GM12878 (cell line): ENCODE measurements around the gene ZNF385C. TPM values are rescaled to one million over a fixed set of nuclear protein-coding genes. Genes with fewer than 3 reads are reported as not detected.

ENCODE experiments used
- ATAC-seq: fragments of 200-7000 bp; cut with Tn5 transposase; 3 replicates; pipeline ENCODE4 v1.9.1; 2020; ENCODE audit warnings: mild to moderate bottlenecking, moderate library complexity
- BruUV-seq: library from RNA; stranded (reverse); fragments of 400-500 nt; replicated peaks from 2 replicates; lab custom pipeline; 2021; lab: Mats Ljungman, UMichigan
- CTCF ChIA-PET: fragments of 300-600 bp; sonication (Branson Sonifier 250); formaldehyde crosslinking; extraction: SDS; loops from one replicate; lab custom pipeline; 2021; ENCODE audit warnings: inconsistent platforms; lab: Yijun Ruan, JAX
- POLR2A ChIA-PET: fragments of 350-600 bp; formaldehyde crosslinking; extraction: SDS; loops from one replicate; lab custom pipeline; 2021; ENCODE audit warnings: inconsistent platforms; lab: Charles Lee
- RAD21 ChIA-PET: fragments of 300-600 bp; sonication (Branson Sonifier 250); formaldehyde crosslinking; loops from one replicate; lab custom pipeline; 2023; ENCODE audit warnings: antibody characterized with exemption; ENCODE audit not compliant: unreplicated experiment; lab: Charles Lee
- SMC1A ChIA-PET: fragments of 300-600 bp; sonication (Branson Sonifier 250); formaldehyde crosslinking; loops from one replicate; lab custom pipeline; 2023; ENCODE audit not compliant: unreplicated experiment, uncharacterized antibody; lab: Charles Lee
- DNase-seq: peaks from one replicate; pipeline ENCODE4 v3.0.0-alpha.2; 2011; ENCODE audit warnings: low read depth, low spot score
- FAIRE-seq: peaks from 3 replicates; lab custom pipeline; 2011; peaks lifted over from hg19 to GRCh38; lab: Jason Lieb, UNC
- H2AFZ ChIP-seq: 2 replicates; pipeline ENCODE4 v1.6.0; 2011; ENCODE audit warnings: low read depth, low read length, control low read depth; ENCODE audit not compliant: control insufficient read depth
- H3K27ac ChIP-seq: 2 replicates; pipeline ENCODE4 v1.5.1; 2011; ENCODE audit warnings: control low read depth; ENCODE audit not compliant: control insufficient read depth, insufficient read depth
- H3K27me3 ChIP-seq, 2 experiments: replicated peaks in 1 of 2; 2 replicates each; pipeline versions ENCODE4 v1.6.0 to v1.6.1; 2011; ENCODE audit warnings: low read length in 1 of 2; ENCODE audit not compliant: control insufficient read depth in 2 of 2, insufficient read depth in 2 of 2
- H3K36me3 ChIP-seq, 2 experiments: 2 replicates each; pipeline ENCODE4 v1.5.1; 2011; ENCODE audit warnings: low read length in 1 of 2; ENCODE audit not compliant: control insufficient read depth in 2 of 2, insufficient read depth in 2 of 2
- H3K4me1 ChIP-seq: 2 replicates; pipeline ENCODE4 v1.6.1; 2011; ENCODE audit warnings: mild to moderate bottlenecking, low read length, moderate library complexity, mixed read lengths; ENCODE audit not compliant: control insufficient read depth, insufficient read depth
- H3K4me2 ChIP-seq: 2 replicates; pipeline ENCODE4 v1.6.0; 2011; ENCODE audit warnings: control low read depth; ENCODE audit not compliant: control insufficient read depth, insufficient read depth
- H3K4me3 ChIP-seq: fragments of 200-600 bp; sonication (generic); 2 replicates; pipeline ENCODE4 v1.5.1; 2016
- H3K79me2 ChIP-seq: 2 replicates; pipeline ENCODE4 v1.6.0; 2011; ENCODE audit warnings: low read length; ENCODE audit not compliant: control insufficient read depth, insufficient read depth
- H3K9ac ChIP-seq: 2 replicates; pipeline ENCODE4 v1.8.0; 2011; ENCODE audit warnings: low read length, control low read depth, mixed read lengths; ENCODE audit not compliant: control insufficient read depth, insufficient read depth
- H3K9me3 ChIP-seq: replicated peaks from 3 replicates; pipeline ENCODE4 v1.5.1; 2011; ENCODE audit warnings: mild to moderate bottlenecking, low read length; ENCODE audit not compliant: control insufficient read depth, insufficient read depth
- H4K20me1 ChIP-seq: 2 replicates; pipeline ENCODE4 v1.6.0; 2011; ENCODE audit not compliant: control insufficient read depth, insufficient read depth
- EZH2 ChIP-seq: IDR thresholded peaks from 2 replicates; pipeline ENCODE4 v1.6.1; 2012; ENCODE audit warnings: low read depth, mild to moderate bottlenecking, control low read depth, inconsistent platforms, low read length, borderline replicate concordance; ENCODE audit not compliant: control insufficient read depth
- IRF4 ChIP-seq: IDR thresholded peaks from 2 replicates; pipeline ENCODE4 v1.6.1; 2011; ENCODE audit warnings: low read depth, low read length
- POLR2A ChIP-seq: IDR thresholded peaks from 2 replicates; pipeline ENCODE4 v1.6.1; 2011; ENCODE audit warnings: low read depth, mild to moderate bottlenecking, low read length
- RAD21 ChIP-seq: IDR thresholded peaks from 2 replicates; pipeline ENCODE4 v1.6.1; 2011; ENCODE audit warnings: mild to moderate bottlenecking, low read depth, low read length, moderate library complexity; ENCODE audit not compliant: insufficient read depth
- WGBS: methylation state at CpG from one replicate; pipeline ENCODE4 v1.1.6; 2016; ENCODE audit warnings: low lambda C conversion rate; ENCODE audit not compliant: insufficient replicate concordance, insufficient coverage; ENCODE audit errors: missing lambda C conversion rate; 5-methylcytosine and 5-hydroxymethylcytosine counted together
- in situ Hi-C: fragments of 300-500 bp; cut with MboI; formaldehyde crosslinking; loops from 9 replicates; pipeline ENCODE4 v1.14.3; 2018; ENCODE audit warnings: mixed read lengths
- intact Hi-C: fragments of 100-400 bp; cut with micrococcal nuclease; formaldehyde crosslinking; loops from one replicate; pipeline ENCODE4 v1.14.2; 2022; ENCODE audit not compliant: unreplicated experiment
- polyA plus RNA-seq, 11 experiments: library from polyadenylated mRNA; depleted of rRNA in 4 of 11; unstranded in 6 of 11; stranded (reverse) in 5 of 11; fragments of >200 nt; fragmentation: Nextera tagmentation in 4 of 11; fragmentation: Illumina TruSeq in 1 of 11; extraction: Ambion mirVana in 4 of 11; extraction: Trizol in 1 of 11; gene quantifications; 1 replicate in 1 of 11; 2 replicates in 10 of 11; pipeline versions ENCODE4 v1.2.1 to v1.2.3, GENCODE V29; 2011 to 2016; ENCODE audit warnings: inconsistent platforms in 2 of 11, missing spikeins in 2 of 11, low read depth in 1 of 11
- total RNA-seq, 4 experiments: library from RNA; depleted of rRNA in 3 of 4; stranded (reverse); fragments of >200 nt in 3 of 4; fragmentation: Illumina TruSeq in 1 of 4; extraction: Trizol in 1 of 4; gene quantifications; 2 replicates each; pipeline versions ENCODE4 v1.2.1 to v1.2.3, GENCODE V29; 2013 to 2021

Gene ZNF385C
- total and polyA plus RNA-seq, 10 of the 15 experiments (the other 5 are each of a cell fraction or from before 2014, with no cell fraction given), result 0.06 to 0.20 (median 0.07) TPM; not detected in 5

DNA sequence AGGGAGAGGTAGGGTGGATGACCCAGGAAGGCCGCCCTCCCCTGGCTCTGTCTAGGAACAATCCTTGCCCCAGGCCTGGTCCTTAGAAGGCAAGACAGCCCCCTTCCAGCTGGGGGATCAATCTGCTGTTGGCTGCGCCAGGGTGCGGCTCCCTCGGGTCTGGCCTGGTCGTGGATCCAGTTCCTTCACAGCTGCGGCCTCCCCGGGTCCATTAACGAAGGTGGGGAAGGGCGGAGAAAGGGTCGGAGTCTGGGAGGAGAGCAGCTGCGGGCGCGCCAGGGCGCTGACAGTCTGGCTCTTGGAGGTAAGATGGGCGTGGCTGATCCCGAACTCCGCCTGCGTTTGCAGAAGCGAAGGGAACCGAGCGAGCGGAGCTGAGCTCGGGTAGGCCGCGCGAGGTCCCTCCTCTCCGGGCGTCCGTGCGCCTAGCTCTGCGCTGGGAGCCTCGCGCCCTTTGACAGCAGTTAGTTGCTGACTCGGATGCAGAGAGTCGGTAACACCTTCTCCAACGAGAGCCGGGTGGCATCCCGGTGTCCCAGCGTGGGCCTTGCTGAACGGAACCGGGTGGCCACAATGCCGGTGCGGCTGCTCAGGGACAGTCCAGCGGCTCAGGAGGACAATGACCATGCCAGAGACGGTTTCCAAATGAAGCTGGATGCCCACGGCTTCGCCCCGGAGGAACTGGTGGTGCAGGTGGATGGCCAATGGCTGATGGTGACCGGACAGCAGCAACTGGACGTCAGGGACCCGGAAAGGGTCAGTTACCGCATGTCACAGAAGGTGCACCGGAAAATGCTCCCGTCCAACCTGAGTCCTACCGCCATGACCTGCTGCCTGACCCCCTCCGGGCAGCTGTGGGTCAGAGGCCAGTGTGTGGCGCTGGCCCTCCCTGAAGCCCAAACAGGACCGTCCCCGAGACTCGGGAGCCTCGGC, 24.4 kb upstream of the ZNF385C start, which contains the start of gene HSPB9:
TSS of gene HSPB9 (plus strand) at position 434 of the 933 bp plus-strand sequence. CDS start at position 481, 47 bp downstream.
- 96% methylated on average over 56 of the region's 61 CpGs for WGBS
- intact Hi-C loops, result no loop called here
- DNase-seq, result no peak
- RAD21 ChIA-PET, result interaction anchor here (0.6 kb wide), 1 partner anchor 190 kb away, joined by 3 read pairs; no protein-coding TSS in a partner anchor
- no peaks in the 10 kb centered on the region for H3K27me3 ChIP-seq
- no peak within 1 kb of the TSS for H3K4me2 ChIP-seq
- H3K36me3 ChIP-seq, result peaks cover 9 to 14% of the 10 kb centered on the region in 2 experiments
- ATAC-seq, result no peak
- BruUV-seq, result no TSS peak
- H3K79me2 ChIP-seq, result peaks cover 2% of the 10 kb centered on the region; the same call in 1 of the 2 replicates
- H3K4me3 ChIP-seq, result no peak within 1 kb of the TSS
- no peak for FAIRE-seq
- CTCF ChIA-PET, result interaction anchor here (0.6 to 7.1 kb wide), 2 partner anchors 58 to 130 kb away, joined by 3 to 138 read pairs; partner anchors contain the start of gene KCNH4
- POLR2A ChIA-PET, result interaction anchor here (1.1 to 1.3 kb wide), 2 partner anchors 15 to 105 kb away, joined by 3 read pairs; partner anchors contain the start of gene DNAJC7
- no peak within 1 kb of the TSS for H3K27ac ChIP-seq
- in situ Hi-C loops, result no loop called here
- H4K20me1 ChIP-seq, result no peaks in the 10 kb centered on the region
- H2AFZ ChIP-seq, result no peak within 1 kb of the TSS
- H3K4me1 ChIP-seq, result no peaks in the 10 kb centered on the region; the same call in 1 of the 2 replicates
- no peak for TF ChIP-seq EZH2
- TF ChIP-seq POLR2A, result peak; percentile 29; the same call in 1 of the 2 replicates
- TF ChIP-seq IRF4, result no peak
- TF ChIP-seq RAD21, result no peak
- TF ChIP-seq, all 136 proteins: peak for 1
- Histone ChIP-seq H3K9ac (no peak within 1 kb of the TSS), H3K9me3 (no peaks in the 10 kb centered on the region)
- SMC1A ChIA-PET, result interaction anchor here (0.8 to 5.2 kb wide), 2 partner anchors 58 to 59 kb away, joined by 3 to 53 read pairs; partner anchors contain the start of gene KCNH4
